Fibroblast of skin of left quadriceps (primary cell): ENCODE data around the gene ZDHHC3.

Source experiments
- DNase-seq, 2 experiments: peaks; one replicate each; pipeline ENCODE4 v3.0.0-alpha.2; 2013; ENCODE audit warnings: low read depth in 2 of 2

ZDHHC3 gene

DNA sequence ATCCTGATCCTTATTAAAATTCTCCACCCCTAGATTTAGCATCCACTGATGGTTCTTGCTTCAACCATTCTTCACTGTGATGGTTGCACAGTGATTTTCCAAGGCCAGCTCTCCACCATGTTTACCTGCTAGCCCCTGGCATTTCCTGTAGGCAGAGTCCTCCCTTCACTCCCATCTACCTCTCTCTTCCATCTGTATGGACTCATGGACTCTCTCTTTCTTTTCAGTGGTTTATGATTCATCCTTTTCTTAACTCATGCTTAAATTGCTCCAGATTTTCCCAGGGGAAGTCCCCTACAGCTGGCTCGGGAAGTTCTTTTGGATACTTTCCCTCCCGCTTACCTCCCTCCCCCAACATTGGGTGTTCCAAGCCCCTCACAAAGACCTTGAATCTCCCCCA is 82.9 kb downstream of the ZDHHC3 start:
- DNase-seq: peak; percentile 22 to 49

DNA sequence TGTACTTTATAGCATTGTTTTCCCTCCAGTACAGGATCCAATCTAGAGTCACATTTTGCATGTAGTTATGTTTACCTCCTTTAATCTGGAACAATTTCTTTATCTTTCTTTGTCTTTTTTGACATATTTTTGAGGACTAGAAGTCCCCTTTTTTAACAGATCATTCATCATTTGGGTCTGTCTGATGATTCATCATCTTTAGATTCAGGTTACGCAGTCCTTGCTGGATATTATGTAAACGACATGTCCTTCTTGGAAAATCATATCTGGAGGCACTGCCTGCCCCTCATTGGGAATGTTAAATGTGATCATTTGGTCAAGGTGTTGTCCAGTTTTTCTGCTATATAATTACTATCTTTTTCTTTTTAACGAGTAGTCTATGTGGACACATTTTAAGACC is 83.3 kb downstream of the ZDHHC3 start:
- DNase-seq: no peak

DNA sequence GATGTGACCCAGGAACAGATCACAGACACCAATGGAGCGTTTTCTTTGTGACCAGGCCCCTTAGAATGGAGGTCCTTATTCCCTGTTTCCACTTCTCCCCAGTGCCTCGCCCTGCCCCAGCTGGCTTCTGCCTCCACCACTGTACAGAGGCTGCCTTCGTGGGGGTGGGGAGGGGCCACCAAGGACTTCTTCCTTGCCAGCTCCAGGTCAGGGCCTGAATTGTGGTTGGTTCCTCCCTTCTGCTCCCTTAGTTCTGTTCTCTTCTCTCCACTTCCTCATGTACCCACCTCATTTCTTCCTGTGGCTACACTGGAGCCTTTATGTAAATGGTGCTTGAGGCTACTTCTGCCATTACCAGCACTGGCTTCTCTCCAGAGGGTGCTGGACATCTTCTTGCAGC is 85.1 kb downstream of the ZDHHC3 start:
- no peak for DNase-seq

- no peak for DNase-seq
These were observed 85.7 kb downstream of the ZDHHC3 start for GRCh38 chr3:44890258-44890657.

GRCh38 chr3:44887101-44887500 is 88.9 kb downstream of the ZDHHC3 start:
- DNase-seq: no peak

DNA sequence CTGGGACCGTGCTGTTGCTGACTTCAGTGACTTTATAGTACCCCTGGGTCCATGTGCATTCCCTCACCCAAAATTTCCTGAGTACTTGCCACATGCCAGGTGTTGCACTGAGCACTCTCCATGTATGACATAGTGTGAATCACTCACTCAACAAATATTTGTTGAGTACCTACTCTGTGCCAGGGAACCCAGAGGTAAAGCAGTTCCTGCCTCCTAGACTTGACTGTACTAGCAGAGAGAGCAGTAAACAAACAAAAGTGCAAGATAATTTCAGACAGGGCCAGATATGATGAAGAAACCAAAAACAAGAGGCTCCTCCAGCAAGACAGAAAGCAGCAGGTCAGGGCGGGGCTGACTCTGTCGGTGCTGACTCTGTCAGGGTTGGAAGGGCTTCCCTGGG is 89.4 kb downstream of the ZDHHC3 start:
- DNase-seq: no peak

DNA sequence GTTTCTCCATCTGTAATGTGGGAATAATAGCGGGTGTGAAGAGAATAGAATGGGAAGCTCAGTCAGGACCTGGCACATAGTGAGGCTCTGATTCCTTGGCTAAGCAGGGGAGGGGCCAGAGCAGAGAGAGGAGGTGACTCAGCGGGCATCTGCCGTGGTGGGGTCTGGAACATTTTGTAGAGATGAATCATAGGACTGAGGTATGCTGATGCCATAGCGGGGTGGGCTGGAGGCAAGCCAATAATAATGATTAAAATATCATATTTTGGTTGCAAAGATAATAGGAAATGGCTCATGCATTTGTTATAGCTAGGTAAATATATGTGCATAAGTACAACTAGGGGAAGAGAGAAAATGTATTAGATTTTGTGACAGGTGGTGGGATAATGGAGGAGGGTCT is 90.4 kb downstream of the ZDHHC3 start:
- peak; percentile 81 to 82 for DNase-seq

DNA sequence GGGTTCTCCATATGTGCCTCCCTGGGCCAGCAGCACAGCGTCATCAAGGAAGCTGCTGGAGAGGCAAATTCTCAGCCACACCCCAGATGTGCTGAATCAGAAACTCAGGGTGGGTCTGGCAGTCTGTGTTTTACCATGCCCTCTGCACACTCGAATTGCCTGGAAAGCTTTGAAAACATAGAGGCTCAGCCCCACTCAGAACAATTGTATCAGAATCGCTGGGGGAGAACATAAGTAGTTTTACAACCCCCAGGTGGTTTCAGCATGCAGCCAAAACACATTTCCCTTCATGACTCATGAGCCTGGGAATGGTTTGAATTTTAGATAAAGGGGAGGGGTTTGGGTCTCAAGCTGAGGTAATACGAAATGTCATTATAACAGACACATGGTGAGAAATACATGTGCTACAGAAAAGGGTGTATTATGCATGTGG is 92.0 kb downstream of the ZDHHC3 start:
- DNase-seq: peak; percentile 96 to 97

DNA sequence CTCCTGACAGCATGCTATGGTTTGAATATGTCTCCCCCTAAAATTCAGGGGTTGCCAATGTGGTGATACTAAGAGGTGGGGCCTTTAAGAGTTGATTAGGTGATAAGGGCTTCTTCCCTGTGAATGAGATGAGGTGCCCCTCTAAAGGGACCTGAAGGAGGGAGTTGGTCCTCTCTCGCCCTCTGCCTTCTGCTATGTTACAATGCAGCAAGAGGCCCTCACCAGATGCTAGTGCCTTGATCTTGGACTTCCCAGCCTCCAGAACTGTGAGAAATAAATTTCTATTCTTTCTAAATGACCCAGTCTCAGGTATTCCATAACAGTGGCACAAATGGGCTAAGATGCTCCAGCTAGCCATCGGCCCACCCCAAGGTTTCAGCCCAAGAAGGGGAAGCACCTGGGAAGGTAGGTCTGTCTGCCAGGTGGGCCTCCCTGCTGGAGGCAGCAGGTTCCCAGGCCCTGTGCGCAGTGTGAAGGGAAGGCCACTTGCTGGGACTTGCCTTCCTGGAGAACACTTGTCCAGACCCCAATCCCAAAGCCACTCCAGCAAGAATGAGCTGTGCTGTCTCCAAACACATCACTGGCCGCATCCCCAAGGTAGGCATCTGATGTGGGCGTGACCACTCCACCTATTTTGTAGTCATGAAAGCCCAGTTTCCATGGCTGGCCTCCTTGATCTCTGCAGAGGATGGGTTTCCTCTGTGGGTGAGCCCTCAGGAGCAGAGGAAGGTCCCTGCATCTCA is 92.6 kb downstream of the ZDHHC3 start:
- no peak for DNase-seq

DNA sequence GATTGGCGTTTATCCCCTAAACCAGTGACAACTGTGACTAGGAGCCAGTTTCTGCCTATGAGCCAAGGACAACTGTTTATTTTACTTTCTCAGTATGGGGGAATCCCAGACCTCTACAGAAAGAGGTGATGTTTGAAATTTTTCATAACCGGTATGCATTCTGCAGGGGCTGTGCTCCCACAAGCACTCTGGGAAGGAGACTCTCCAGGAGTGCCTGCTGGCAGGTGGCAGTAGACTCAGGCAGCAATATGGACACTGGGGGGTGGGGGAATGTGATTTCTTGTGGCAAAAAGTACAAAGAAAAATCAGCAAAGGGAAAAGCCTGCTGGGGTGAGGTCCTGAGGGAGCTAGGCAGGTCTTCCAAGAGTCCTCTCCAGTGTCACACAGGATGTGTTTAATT is 95.7 kb downstream of the ZDHHC3 start:
- no peak for DNase-seq

- no peak for DNase-seq
These were observed 98.6 kb downstream of the ZDHHC3 start for GRCh38 chr3:44877333-44877732.

GRCh38 chr3:44875596-44875995 is 100.4 kb downstream of the ZDHHC3 start:
- DNase-seq: no peak
